SK-N-SH (cell line): ENCODE measurements around the gene TTC39A.

Experiments
- NFIC ChIP-seq: IDR thresholded peaks from 2 replicates; pipeline ENCODE4 v1.4.0; 2012; ENCODE audit warnings: borderline replicate concordance
- POLR2AphosphoS5 ChIP-seq: IDR thresholded peaks from 2 replicates; pipeline ENCODE4 v1.6.1; 2012; ENCODE audit warnings: low read depth, low read length
- RAD21 ChIP-seq: IDR thresholded peaks from 2 replicates; pipeline ENCODE4 v1.6.1; 2012; ENCODE audit warnings: mild to moderate bottlenecking, low read length
- USF2 ChIP-seq: fragments of 150-350 bp; IDR thresholded peaks from 2 replicates; pipeline ENCODE4 v1.6.1; 2017; ENCODE audit warnings: antibody characterized with exemption, low read length, low read depth, borderline replicate concordance

- TF ChIP-seq POLR2AphosphoS5: no peak
- TF ChIP-seq RAD21: no peak
- TF ChIP-seq NFIC: no peak
- no peak for TF ChIP-seq USF2
Measured at GRCh38 chr1:51242546-51242945, 87.8 kb downstream of the TTC39A start.
